ENCODE data around the gene HGF.

- TF ChIP-seq CTCF (IDR thresholded peaks at IDR 0.05) (no peak), POLR2A (IDR thresholded peaks at IDR 0.05) (no peak)
Observed at GRCh38 chr7:81704595-81704994, 65.3 kb downstream of the HGF start.
